ENCODE measurements around the gene GNB1. TPM values are rescaled to one million over a fixed set of nuclear protein-coding genes. Genes with fewer than 3 reads are reported as not detected.

The GNB1 gene
- total and polyA plus RNA-seq, 2 of the 4 experiments (the other 2 are of a cell fraction): 73.5 to 371 TPM

DNA sequence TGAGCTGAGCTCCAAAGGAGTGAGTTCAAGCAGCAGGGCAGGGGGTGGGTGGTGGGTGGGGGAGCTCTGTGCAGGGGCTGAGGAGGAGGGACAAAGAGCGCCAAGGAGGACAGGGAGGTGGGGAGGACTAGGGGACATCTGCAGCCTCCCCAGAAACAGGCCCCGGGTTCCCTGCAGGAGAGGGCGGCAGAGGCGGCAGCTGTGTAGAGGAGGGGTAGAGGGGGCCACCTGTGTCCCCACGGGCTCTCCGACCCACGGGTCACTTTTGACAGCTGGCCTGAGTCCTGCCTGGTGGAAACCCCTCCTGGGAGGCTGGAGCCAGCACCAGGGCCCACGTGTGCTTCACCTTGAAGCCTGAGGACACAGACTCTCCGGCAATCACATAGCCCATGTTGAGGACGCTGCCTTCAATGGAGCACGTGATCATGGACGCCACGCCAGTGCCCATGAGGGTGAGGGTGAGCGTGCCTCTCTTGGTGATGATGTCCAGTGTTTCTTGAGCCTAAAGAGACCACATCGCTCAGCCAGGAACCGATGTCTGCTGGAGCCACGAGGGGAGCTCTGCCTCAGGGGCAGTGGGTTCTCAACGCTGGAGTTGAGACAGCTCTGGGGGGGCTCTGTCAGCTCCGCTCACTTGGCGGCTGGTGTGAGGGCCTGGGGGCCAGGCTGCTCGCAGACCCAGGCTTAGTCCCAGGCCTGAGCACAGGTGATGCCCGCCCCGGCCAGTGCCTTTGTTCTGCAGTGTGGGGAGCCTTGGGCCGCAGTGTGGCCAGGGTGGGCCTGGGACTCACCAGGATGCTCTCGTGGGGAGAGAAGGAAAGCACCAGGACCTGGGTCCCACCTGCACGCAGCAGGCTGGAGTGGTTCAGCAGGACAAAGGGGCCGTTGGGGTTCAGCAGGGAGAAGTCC lies 34.8 kb upstream of the GNB1 start (continued):
- no peak for TF ChIP-seq RAD21 (IDR thresholded peaks at IDR 0.05; ENCODE audit: low read length)
- TF ChIP-seq POLR2A (IDR thresholded peaks at IDR 0.05; ENCODE audit: low read depth, low read length): no peak

DNA sequence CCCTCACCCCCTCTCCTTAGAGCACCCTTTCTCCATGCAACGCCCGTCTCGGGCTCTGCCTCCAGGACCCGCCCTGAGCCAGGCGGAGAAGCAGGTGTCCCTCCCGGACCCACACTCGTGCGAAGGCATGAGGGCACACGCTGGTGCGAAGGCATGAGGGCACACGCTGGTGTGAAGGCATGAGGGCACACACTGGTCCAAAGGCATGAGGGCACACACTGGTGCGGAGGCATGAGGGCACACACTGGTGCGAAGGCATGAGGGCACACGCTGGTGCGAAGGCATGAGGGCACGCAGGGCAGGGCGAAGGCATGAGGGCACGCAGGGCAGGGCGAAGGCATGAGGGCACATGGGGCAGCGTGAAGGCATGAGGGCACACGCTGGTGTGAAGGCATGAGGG lies 34.0 kb upstream of the GNB1 start:
- H3K14ac ChIP-seq (replicated peaks; ENCODE audit: low read depth, low read length): no peak overlapping the region
- no peak overlapping the region for H3K56ac ChIP-seq (ENCODE audit: extremely low read depth, insufficient read depth, low read length)
- 87% methylated on average over 21 of the region's 21 CpGs; no CpG with 5 or more reads in 1 of the 2 experiments for WGBS, 2 experiments (ENCODE audit: extremely low coverage in 2 of 2, insufficient read length in 1 of 2)
- no peak overlapping the region for H3K27ac ChIP-seq (ENCODE audit: insufficient read depth, low read length)
- H3K18ac ChIP-seq (ENCODE audit: low read depth, low read length): no peak overlapping the region
- intact Hi-C loops (cut with micrococcal nuclease): no loop called here
- H2AFZ ChIP-seq (replicated peaks; ENCODE audit: low read length, poor library complexity): no peak overlapping the region
- no peak overlapping the region for H4K5ac ChIP-seq (ENCODE audit: low read depth, low read length)
- H3K9ac ChIP-seq (ENCODE audit: low read depth, low read length): no peak overlapping the region
- no peak overlapping the region for H2AK9ac ChIP-seq (replicated peaks; ENCODE audit: low read depth, low read length, poor library complexity)
- ATAC-seq (ENCODE audit: low read depth) (no peak), DNase-seq (no peak)
- H3K4ac ChIP-seq (ENCODE audit: low read depth, low read length): no peak overlapping the region
- no peaks in the 10 kb centered on the region for H3K79me1 ChIP-seq (ENCODE audit: low read depth in 1 of 2, low read length in 2 of 2)
- no peak overlapping the region for H3K23ac ChIP-seq (ENCODE audit: low read depth, low read length)
- H4K91ac ChIP-seq (ENCODE audit: insufficient read depth, low read depth, low read length): no peak overlapping the region
- dilution Hi-C loops (cut with HindIII; ENCODE audit: low sequenced_read_pairs, unreplicated experiment): no loop called here
- in situ Hi-C loops (cut with MboI; ENCODE audit: low sequenced_read_pairs): no loop called here
- H2BK20ac ChIP-seq (ENCODE audit: low read depth, low read length): no peak overlapping the region
- H2BK120ac ChIP-seq (ENCODE audit: low read depth, low read length): no peak overlapping the region
- H2BK5ac ChIP-seq (ENCODE audit: low read depth, low read length, poor library complexity, severe bottlenecking): no peak overlapping the region
- CTCF ChIA-PET: no interaction called here
- no peak overlapping the region for H3K4me2 ChIP-seq (ENCODE audit: low read depth, low read length)
- POLR2A ChIA-PET (ENCODE audit: unreplicated experiment): no interaction called here
- H3K4me3 ChIP-seq (ENCODE audit: insufficient read depth, low read depth, low read length): no peak overlapping the region
- no peaks in the 10 kb centered on the region for H4K20me1 ChIP-seq (ENCODE audit: insufficient read depth, low read length)
- no peak overlapping the region for H4K8ac ChIP-seq (ENCODE audit: low read depth in 2 of 2, low read length in 2 of 2)
- no peak overlapping the region for H2AK5ac ChIP-seq (ENCODE audit: low read depth, low read length)
- BruUV-seq (replicated peaks): no TSS peak
- no peaks in the 10 kb centered on the region for H3K4me1 ChIP-seq (ENCODE audit: control insufficient read depth, insufficient read depth, low read length)
- H2BK15ac ChIP-seq (ENCODE audit: low read depth, low read length): no peak overlapping the region
- peaks cover 5% of the 10 kb centered on the region; the same call in 1 of the 2 replicates for H3K27me3 ChIP-seq (ENCODE audit: control insufficient read depth, insufficient read depth, low read length)
- H3K9me3 ChIP-seq (ENCODE audit: control insufficient read depth, insufficient read depth, low read length): no peaks in the 10 kb centered on the region
- 0 out of 2 replicates have a peak, but pooled peaks cover under 1% of the 10 kb centered on the region for H3K9me1 ChIP-seq (ENCODE audit: insufficient read depth, low read length)
- H3K36me3 ChIP-seq (ENCODE audit: control insufficient read depth, insufficient read depth, low read length): no peaks in the 10 kb centered on the region
- TF ChIP-seq MXI1 (IDR thresholded peaks at IDR 0.05; ENCODE audit: borderline replicate concordance, low read depth, low read length): no peak
- TF ChIP-seq, protein P1, sequence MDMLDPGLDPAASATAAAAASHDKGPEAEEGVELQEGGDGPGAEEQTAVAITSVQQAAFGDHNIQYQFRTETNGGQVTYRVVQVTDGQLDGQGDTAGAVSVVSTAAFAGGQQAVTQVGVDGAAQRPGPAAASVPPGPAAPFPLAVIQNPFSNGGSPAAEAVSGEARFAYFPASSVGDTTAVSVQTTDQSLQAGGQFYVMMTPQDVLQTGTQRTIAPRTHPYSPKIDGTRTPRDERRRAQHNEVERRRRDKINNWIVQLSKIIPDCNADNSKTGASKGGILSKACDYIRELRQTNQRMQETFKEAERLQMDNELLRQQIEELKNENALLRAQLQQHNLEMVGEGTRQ (IDR thresholded peaks at IDR 0.05; ENCODE audit: low read depth, low read length): no peak
- no peak for TF ChIP-seq BHLHE40 (IDR thresholded peaks at IDR 0.05; ENCODE audit: low read depth, low read length)
- no peak for TF ChIP-seq SMC3 (IDR thresholded peaks at IDR 0.05; ENCODE audit: low read depth, low read length)
- no peak for TF ChIP-seq MAZ (IDR thresholded peaks at IDR 0.05; ENCODE audit: borderline replicate concordance, low read depth, low read length)
- TF ChIP-seq, protein P2, sequence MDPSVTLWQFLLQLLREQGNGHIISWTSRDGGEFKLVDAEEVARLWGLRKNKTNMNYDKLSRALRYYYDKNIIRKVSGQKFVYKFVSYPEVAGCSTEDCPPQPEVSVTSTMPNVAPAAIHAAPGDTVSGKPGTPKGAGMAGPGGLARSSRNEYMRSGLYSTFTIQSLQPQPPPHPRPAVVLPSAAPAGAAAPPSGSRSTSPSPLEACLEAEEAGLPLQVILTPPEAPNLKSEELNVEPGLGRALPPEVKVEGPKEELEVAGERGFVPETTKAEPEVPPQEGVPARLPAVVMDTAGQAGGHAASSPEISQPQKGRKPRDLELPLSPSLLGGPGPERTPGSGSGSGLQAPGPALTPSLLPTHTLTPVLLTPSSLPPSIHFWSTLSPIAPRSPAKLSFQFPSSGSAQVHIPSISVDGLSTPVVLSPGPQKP (IDR thresholded peaks at IDR 0.05; ENCODE audit: borderline replicate concordance, low read depth, low read length): no peak
- no peak for TF ChIP-seq POLR2A (IDR thresholded peaks at IDR 0.05; ENCODE audit: low read depth, low read length)
- no peak for TF ChIP-seq CEBPB (IDR thresholded peaks at IDR 0.05; ENCODE audit: low read depth, low read length)
- TF ChIP-seq, protein P3, sequence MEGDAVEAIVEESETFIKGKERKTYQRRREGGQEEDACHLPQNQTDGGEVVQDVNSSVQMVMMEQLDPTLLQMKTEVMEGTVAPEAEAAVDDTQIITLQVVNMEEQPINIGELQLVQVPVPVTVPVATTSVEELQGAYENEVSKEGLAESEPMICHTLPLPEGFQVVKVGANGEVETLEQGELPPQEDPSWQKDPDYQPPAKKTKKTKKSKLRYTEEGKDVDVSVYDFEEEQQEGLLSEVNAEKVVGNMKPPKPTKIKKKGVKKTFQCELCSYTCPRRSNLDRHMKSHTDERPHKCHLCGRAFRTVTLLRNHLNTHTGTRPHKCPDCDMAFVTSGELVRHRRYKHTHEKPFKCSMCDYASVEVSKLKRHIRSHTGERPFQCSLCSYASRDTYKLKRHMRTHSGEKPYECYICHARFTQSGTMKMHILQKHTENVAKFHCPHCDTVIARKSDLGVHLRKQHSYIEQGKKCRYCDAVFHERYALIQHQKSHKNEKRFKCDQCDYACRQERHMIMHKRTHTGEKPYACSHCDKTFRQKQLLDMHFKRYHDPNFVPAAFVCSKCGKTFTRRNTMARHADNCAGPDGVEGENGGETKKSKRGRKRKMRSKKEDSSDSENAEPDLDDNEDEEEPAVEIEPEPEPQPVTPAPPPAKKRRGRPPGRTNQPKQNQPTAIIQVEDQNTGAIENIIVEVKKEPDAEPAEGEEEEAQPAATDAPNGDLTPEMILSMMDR (conservative IDR thresholded peaks at IDR 0.05; ENCODE audit: low read depth, low read length): no peak
- TF ChIP-seq NFE2L2 (IDR thresholded peaks at IDR 0.05; ENCODE audit: low read depth, low read length): no peak
- TF ChIP-seq FOS (IDR thresholded peaks at IDR 0.05; ENCODE audit: low read depth, low read length): no peak
- no peak for TF ChIP-seq CHD1 (IDR thresholded peaks at IDR 0.05; ENCODE audit: low read depth, low read length)

Measured in IMR-90 (cell line).